OCI-LY7 (cell line): ENCODE data around the gene APBB3. TPM values are rescaled to one million over a fixed set of nuclear protein-coding genes. Genes with fewer than 3 reads are reported as not detected.

ENCODE experiments used
- BruUV-seq: library from RNA; stranded (reverse); fragments of 400-500 nt; replicated peaks from 2 replicates; lab custom pipeline; 2021; lab: Mats Ljungman, UMichigan
- CTCF ChIA-PET: fragments of 300-600 bp; sonication (Branson Sonifier 250); formaldehyde crosslinking; loops from one replicate; lab custom pipeline; 2022; ENCODE audit warnings: antibody characterized with exemption; ENCODE audit not compliant: unreplicated experiment; lab: Charles Lee
- POLR2A ChIA-PET: fragments of 300-600 bp; sonication (Branson Sonifier 250); formaldehyde crosslinking; loops from one replicate; lab custom pipeline; 2022; ENCODE audit warnings: antibody characterized with exemption; lab: Charles Lee
- DNase-seq: peaks from one replicate; pipeline ENCODE4 v3.0.0-alpha.2; 2015; ENCODE audit warnings: low spot score
- H2AFZ ChIP-seq: fragments of 200-600 bp; sonication (generic), shearing (Covaris generic); 2 replicates; pipeline ENCODE4 v1.6.1; 2014; ENCODE audit warnings: mild to moderate bottlenecking, antibody characterized with exemption, low read length, moderate library complexity
- H3K27ac ChIP-seq: fragments of 200-600 bp; sonication (generic); 2 replicates; pipeline ENCODE4 v1.5.1; 2014; ENCODE audit warnings: mixed run types, low read depth, mild to moderate bottlenecking, moderate library complexity, low read length, inconsistent platforms; ENCODE audit not compliant: poor library complexity, severe bottlenecking
- H3K36me3 ChIP-seq: fragments of 200-600 bp; sonication (generic); 2 replicates; pipeline ENCODE4 v1.6.1; 2014; ENCODE audit warnings: mild to moderate bottlenecking, antibody characterized with exemption, low read length, moderate library complexity, mixed read lengths; ENCODE audit not compliant: insufficient read depth
- H3K4me1 ChIP-seq: fragments of 200-600 bp; sonication (generic); 2 replicates; pipeline ENCODE4 v1.5.1; 2014; ENCODE audit warnings: mild to moderate bottlenecking, low read length; ENCODE audit not compliant: insufficient read depth, poor library complexity, severe bottlenecking
- H3K4me2 ChIP-seq: fragments of 200-600 bp; sonication (generic); 2 replicates; pipeline ENCODE4 v1.6.1; 2014; ENCODE audit warnings: mild to moderate bottlenecking, low read length
- H3K4me3 ChIP-seq: fragments of 200-600 bp; sonication (generic); 2 replicates; pipeline ENCODE4 v1.5.1; 2014; ENCODE audit warnings: mild to moderate bottlenecking, low read depth, low read length; ENCODE audit not compliant: poor library complexity, severe bottlenecking
- H3K79me2 ChIP-seq: fragments of 200-600 bp; sonication (generic); 2 replicates; pipeline ENCODE4 v1.6.1; 2016; ENCODE audit warnings: low read depth, mild to moderate bottlenecking, low read length, moderate library complexity, mixed read lengths; ENCODE audit not compliant: insufficient read depth
- H3K9me2 ChIP-seq: fragments of 200-600 bp; sonication (generic); 2 replicates; pipeline ENCODE4 v1.6.1; 2016; ENCODE audit warnings: mild to moderate bottlenecking, low read length, mixed read lengths; ENCODE audit not compliant: insufficient read depth
- H3K9me3 ChIP-seq: fragments of 200-600 bp; sonication (generic); 2 replicates; pipeline ENCODE4 v1.6.1; 2014; ENCODE audit warnings: mild to moderate bottlenecking, mixed run types, low read length, mixed read lengths
- H4K20me1 ChIP-seq: fragments of 200-600 bp; sonication (generic); 2 replicates; pipeline ENCODE4 v1.6.1; 2014; ENCODE audit warnings: mild to moderate bottlenecking, antibody characterized with exemption, low read length, moderate library complexity, mixed read lengths; ENCODE audit not compliant: insufficient read depth
- EZH2phosphoT487 ChIP-seq: fragments of 200-600 bp; sonication (generic); IDR thresholded peaks from 2 replicates; pipeline ENCODE4 v1.6.1; 2018; ENCODE audit warnings: low read depth, borderline replicate concordance, mild to moderate bottlenecking, mixed run types, antibody characterized with exemption, low read length, moderate library complexity, mixed read lengths
- intact Hi-C: fragments of 100-400 bp; cut with micrococcal nuclease; formaldehyde crosslinking; loops from one replicate; pipeline ENCODE4 v1.10.0; 2022; ENCODE audit not compliant: unreplicated experiment
- total RNA-seq, 2 experiments: library from RNA; depleted of rRNA in 1 of 2; stranded (reverse); fragments of >200 nt in 1 of 2; shearing (Covaris generic) in 1 of 2; gene quantifications; 2 replicates each; pipeline ENCODE4 v1.2.3, GENCODE V29; 2014 to 2022
- TF ChIP-seq, protein P1 (sequence below): fragments of 200-600 bp; sonication (generic); conservative IDR thresholded peaks from 2 replicates; pipeline ENCODE4 v1.5.1; 2014; ENCODE audit warnings: mild to moderate bottlenecking, antibody characterized with exemption, low read length, moderate library complexity, mixed read lengths

Gene APBB3
- total RNA-seq, 2 experiments from 2014 or later, result 32.1 to 37.9 TPM

DNA sequence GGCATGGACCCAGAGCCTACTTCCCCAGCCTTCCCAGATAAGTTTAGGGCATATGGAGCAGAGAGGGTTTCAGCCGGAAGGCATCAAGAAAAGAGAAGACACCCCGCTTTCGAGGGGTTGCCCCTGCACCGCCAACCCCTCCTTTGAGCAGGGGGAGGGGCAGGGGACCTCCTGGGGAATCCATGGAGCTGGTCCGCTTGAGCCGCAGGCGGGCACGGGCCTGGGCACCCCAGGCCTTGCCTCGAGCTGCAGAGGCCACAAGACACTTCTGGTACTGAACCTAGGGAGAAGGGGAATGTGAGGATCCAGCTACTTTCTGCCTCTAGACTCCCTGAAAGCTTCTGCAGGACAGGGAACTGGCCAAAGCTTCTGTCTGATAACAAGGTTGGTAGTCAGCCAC lies 5.9 kb downstream of the APBB3 start:
- no peaks in the 10 kb centered on the region for H3K9me2 ChIP-seq
- intact Hi-C loops, result loop anchor here (10.0 kb wide), 2 partner anchors 194 to 314 kb away; partner anchors contain the start of gene SLC4A9
- H3K4me3 ChIP-seq, result no peak overlapping the region
- CTCF ChIA-PET, result no interaction called here
- H3K36me3 ChIP-seq, result peaks cover 7% of the 10 kb centered on the region; the same call in 1 of the 2 replicates
- no peaks in the 10 kb centered on the region for H3K9me3 ChIP-seq
- H3K79me2 ChIP-seq, result peaks cover 18% of the 10 kb centered on the region; the same call in 1 of the 2 replicates
- H3K4me1 ChIP-seq, result peaks cover 24% of the 10 kb centered on the region
- no TSS peak for BruUV-seq
- H3K27ac ChIP-seq, result no peak overlapping the region
- no peak for DNase-seq
- no peaks in the 10 kb centered on the region for H4K20me1 ChIP-seq
- H2AFZ ChIP-seq, result no peak overlapping the region
- POLR2A ChIA-PET, result no interaction called here
- TF ChIP-seq, protein P1, sequence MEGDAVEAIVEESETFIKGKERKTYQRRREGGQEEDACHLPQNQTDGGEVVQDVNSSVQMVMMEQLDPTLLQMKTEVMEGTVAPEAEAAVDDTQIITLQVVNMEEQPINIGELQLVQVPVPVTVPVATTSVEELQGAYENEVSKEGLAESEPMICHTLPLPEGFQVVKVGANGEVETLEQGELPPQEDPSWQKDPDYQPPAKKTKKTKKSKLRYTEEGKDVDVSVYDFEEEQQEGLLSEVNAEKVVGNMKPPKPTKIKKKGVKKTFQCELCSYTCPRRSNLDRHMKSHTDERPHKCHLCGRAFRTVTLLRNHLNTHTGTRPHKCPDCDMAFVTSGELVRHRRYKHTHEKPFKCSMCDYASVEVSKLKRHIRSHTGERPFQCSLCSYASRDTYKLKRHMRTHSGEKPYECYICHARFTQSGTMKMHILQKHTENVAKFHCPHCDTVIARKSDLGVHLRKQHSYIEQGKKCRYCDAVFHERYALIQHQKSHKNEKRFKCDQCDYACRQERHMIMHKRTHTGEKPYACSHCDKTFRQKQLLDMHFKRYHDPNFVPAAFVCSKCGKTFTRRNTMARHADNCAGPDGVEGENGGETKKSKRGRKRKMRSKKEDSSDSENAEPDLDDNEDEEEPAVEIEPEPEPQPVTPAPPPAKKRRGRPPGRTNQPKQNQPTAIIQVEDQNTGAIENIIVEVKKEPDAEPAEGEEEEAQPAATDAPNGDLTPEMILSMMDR, result no peak
- no peak for TF ChIP-seq EZH2phosphoT487
- H3K4me2 ChIP-seq, result no peak overlapping the region

DNA sequence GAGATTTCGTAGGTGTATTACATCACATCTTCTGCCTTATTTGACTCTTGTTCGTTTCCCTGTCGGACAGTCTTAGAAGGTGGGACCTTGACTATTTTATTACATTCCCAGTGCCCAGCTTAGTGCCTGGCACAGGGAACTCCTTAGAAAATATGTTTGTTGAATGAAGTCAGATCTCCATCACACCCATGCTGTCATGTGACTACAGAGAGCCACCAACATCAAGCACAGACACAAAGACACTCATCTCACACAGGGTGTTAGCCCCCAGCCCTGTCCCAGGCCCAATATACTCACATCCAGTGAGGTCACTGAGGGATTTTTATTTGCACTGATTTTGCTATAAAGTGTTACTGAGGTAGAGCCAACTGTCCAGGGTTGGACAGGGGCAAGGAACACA lies 6.4 kb downstream of the APBB3 start:
- Histone ChIP-seq H3K9me2 (no peaks in the 10 kb centered on the region), H3K4me1 (peaks cover 23% of the 10 kb centered on the region), H3K4me2 (peak overlapping the region; percentile 91), H2AFZ (peak overlapping the region; percentile 63; the same call in 1 of the 2 replicates), H3K79me2 (peaks cover 18% of the 10 kb centered on the region; the same call in 1 of the 2 replicates), H3K27ac (peak overlapping the region; percentile 46), H3K9me3 (no peaks in the 10 kb centered on the region), H3K36me3 (peaks cover 13% of the 10 kb centered on the region), H4K20me1 (no peaks in the 10 kb centered on the region), H3K4me3 (peak overlapping the region; percentile 82)
- ChIA-PET POLR2A (interaction anchor here (0.8 to 1.4 kb wide), 2 partner anchors 8 to 11 kb away, joined by 3 to 5 read pairs; no protein-coding TSS in a partner anchor), CTCF (no interaction called here)
- DNase-seq, result no peak
- BruUV-seq, result no TSS peak
- intact Hi-C loops, result loop anchor here (2.0 to 10.0 kb wide), 4 partner anchors 81 to 313 kb away; partner anchors contain the start of genes ANKHD1, SLC4A9 and TMCO6
- TF ChIP-seq, protein P1, result no peak
- no peak for TF ChIP-seq EZH2phosphoT487
